IgD-negative memory B cell (primary cell): Measurements from ENCODE around the gene PNLIP. TPM values are rescaled to one million over a fixed set of nuclear protein-coding genes. Genes with fewer than 3 reads are reported as not detected.

Experiments used
- H3K27ac Mint-ChIP-seq, 3 donors: one replicate each; pipeline ENCODE4 v1.8.0; 2020 to 2022; ENCODE audit warnings: mild to moderate bottlenecking in 3 of 3, mixed read lengths in 3 of 3, moderate library complexity in 1 of 3
- H3K27me3 Mint-ChIP-seq: one replicate; pipeline ENCODE4 v1.8.0; 2021; ENCODE audit warnings: mixed read lengths
- H3K36me3 Mint-ChIP-seq: one replicate; pipeline ENCODE4 v1.8.0; 2020; ENCODE audit warnings: mild to moderate bottlenecking, mixed read lengths
- H3K4me1 Mint-ChIP-seq, 3 donors: one replicate each; pipeline ENCODE4 v1.8.0; 2020 to 2022; ENCODE audit warnings: mixed read lengths in 3 of 3, mild to moderate bottlenecking in 1 of 3
- H3K4me3 Mint-ChIP-seq, 4 donors: one replicate each; pipeline ENCODE4 v1.8.0; 2020 to 2022; ENCODE audit warnings: mild to moderate bottlenecking in 4 of 4, mixed read lengths in 4 of 4, moderate library complexity in 3 of 4
- H3K9me3 Mint-ChIP-seq, 3 donors: one replicate each; pipeline ENCODE4 v1.8.0; 2020 to 2021; ENCODE audit warnings: mixed read lengths in 3 of 3, mild to moderate bottlenecking in 1 of 3
- polyA plus RNA-seq: library from polyadenylated mRNA; unstranded; fragments of 300-500 nt; fragmentation: Illumina TruSeq; gene quantifications from one replicate; pipeline ENCODE4 v1.2.3, GENCODE V29; 2021

Gene PNLIP
- polyA plus RNA-seq, 1 donor from 2014 or later: not detected

DNA sequence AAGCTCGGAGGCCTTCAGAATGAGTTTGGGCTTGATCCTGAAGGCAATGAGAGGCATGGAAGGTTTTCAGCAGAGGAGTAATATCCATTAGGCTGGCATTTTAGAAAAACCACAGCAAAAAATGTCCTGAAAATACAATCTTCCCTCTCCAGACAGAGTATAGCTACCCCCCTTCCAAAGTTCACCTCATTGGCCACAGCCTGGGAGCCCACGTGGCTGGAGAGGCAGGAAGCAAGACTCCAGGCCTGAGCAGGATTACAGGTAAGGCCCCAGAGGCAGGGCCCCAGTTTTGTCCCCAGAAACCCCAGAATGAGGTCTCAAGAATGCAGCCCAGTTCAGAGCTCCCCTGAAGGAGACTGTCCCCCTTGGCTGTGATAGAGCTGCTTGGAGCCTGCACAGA lies 50.3 kb downstream of the PNLIP start:
- H3K4me1 Mint-ChIP-seq: peaks cover 0 to 2% (median 0%) of the 10 kb centered on the region in 3 donors
- no peak overlapping the region for H3K4me3 Mint-ChIP-seq
- H3K36me3 Mint-ChIP-seq: no peaks in the 10 kb centered on the region
- no peaks in the 10 kb centered on the region for H3K27me3 Mint-ChIP-seq
- peaks cover 0 to 2% (median 0%) of the 10 kb centered on the region in 3 donors for H3K9me3 Mint-ChIP-seq
- H3K27ac Mint-ChIP-seq: no peak overlapping the region

DNA sequence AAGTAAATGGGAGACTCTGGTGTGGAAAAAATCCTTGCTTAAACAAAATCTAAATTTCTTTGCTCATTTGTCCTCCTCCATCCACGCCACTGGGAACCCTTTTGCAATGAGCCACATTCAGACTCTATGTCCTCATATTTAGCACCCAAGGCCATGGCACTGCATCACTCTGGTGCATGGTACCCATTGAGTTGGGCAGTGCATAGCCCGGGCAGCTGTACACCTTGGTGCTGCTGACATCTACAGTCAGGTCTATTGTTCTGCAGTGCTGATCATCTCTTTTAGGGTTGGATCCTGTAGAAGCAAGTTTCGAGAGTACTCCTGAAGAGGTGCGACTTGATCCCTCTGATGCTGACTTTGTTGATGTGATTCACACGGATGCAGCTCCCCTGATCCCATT lies 51.8 kb downstream of the PNLIP start:
- Mint-ChIP-seq H3K36me3 (no peaks in the 10 kb centered on the region), H3K4me3 (no peak overlapping the region), H3K27me3 (no peaks in the 10 kb centered on the region), H3K4me1 (peaks cover 0 to 2% (median 0%) of the 10 kb centered on the region in 3 donors), H3K9me3 (peaks cover under 1 to 5% (median 1%) of the 10 kb centered on the region in 3 donors), H3K27ac (peak overlapping the region in 1 of 3 donors; percentile 54)

GRCh38 chr10:116598329-116598728 lies 52.6 kb downstream of the PNLIP start:
- Mint-ChIP-seq H3K36me3 (no peaks in the 10 kb centered on the region), H3K27ac (no peak overlapping the region), H3K4me1 (peaks cover 0 to 2% (median 0%) of the 10 kb centered on the region in 3 donors), H3K4me3 (no peak overlapping the region), H3K9me3 (peaks cover 2 to 6% (median 4%) of the 10 kb centered on the region in 3 donors), H3K27me3 (no peaks in the 10 kb centered on the region)

GRCh38 chr10:116599991-116600390 lies 54.3 kb downstream of the PNLIP start:
- H3K4me1 Mint-ChIP-seq: peaks cover 0 to 2% (median 0%) of the 10 kb centered on the region in 3 donors

GRCh38 chr10:116602648-116603400 lies 57.1 kb downstream of the PNLIP start:
- peaks cover 3 to 5% (median 4%) of the 10 kb centered on the region in 3 donors for H3K9me3 Mint-ChIP-seq

More at GRCh38 chr10:116599991-116600390, 54.3 kb downstream of the PNLIP start:
- no peak overlapping the region for H3K4me3 Mint-ChIP-seq
- H3K27ac Mint-ChIP-seq: no peak overlapping the region
- H3K36me3 Mint-ChIP-seq: no peaks in the 10 kb centered on the region
- peaks cover 2 to 6% (median 4%) of the 10 kb centered on the region in 3 donors for H3K9me3 Mint-ChIP-seq
- H3K27me3 Mint-ChIP-seq: no peaks in the 10 kb centered on the region

DNA sequence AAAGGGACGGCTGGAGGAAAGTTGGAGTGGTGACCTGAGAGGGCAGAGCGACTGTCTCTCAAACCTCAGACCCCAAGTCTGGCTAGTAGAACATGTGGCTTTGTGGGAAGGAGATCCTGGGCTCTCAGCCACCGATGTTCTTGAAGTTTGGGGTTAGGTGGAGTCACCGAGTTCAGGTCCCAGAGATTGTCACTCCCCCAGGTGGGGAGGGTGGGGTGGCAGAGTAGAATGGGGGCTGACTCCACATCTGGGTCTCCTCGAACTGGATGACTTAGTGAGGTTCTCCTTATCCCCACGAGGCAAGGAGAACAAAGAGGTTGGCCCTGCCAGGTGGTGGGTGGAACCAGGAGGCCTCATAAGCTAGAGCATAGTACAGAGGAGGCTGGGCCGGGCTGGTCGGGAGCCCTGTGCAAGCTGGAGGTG lies 60.3 kb downstream of the PNLIP start:
- H3K27me3 Mint-ChIP-seq: peaks cover 15% of the 10 kb centered on the region
- H3K36me3 Mint-ChIP-seq: no peaks in the 10 kb centered on the region
- H3K4me3 Mint-ChIP-seq: no peak overlapping the region
- peaks cover 4 to 5% (median 5%) of the 10 kb centered on the region in 3 donors for H3K9me3 Mint-ChIP-seq
- no peak overlapping the region for H3K27ac Mint-ChIP-seq
- peaks cover 0 to 4% (median 0%) of the 10 kb centered on the region in 3 donors for H3K4me1 Mint-ChIP-seq

More at GRCh38 chr10:116602648-116603400, 57.1 kb downstream of the PNLIP start:
- Mint-ChIP-seq H3K4me1 (peaks cover 0 to 2% (median 0%) of the 10 kb centered on the region in 3 donors), H3K4me3 (no peak overlapping the region), H3K36me3 (no peaks in the 10 kb centered on the region), H3K27me3 (peaks cover 8% of the 10 kb centered on the region), H3K27ac (no peak overlapping the region)

DNA sequence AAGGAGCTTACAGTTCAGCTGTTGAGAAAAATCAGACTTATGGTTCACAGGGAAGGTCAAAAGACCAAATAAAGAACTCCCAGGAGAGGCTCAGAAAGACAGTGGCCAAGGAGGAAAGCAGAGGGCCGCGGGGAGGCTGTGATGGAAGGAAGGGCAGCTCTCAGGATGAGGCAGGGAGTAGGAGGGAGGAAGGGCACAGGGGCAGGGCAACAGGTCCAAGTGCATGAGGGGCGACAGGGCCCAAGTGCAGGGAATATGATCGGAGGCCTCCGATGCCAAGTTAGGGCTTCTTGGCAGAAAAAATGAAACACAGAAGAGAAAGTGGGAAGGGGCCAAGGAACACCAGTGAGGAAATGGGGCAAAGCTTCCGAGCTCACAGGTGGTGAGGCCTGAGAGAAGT lies 61.6 kb downstream of the PNLIP start:
- Mint-ChIP-seq H3K36me3 (no peaks in the 10 kb centered on the region), H3K27ac (no peak overlapping the region), H3K4me3 (no peak overlapping the region), H3K27me3 (peaks cover 15% of the 10 kb centered on the region), H3K9me3 (peaks cover 4 to 7% (median 6%) of the 10 kb centered on the region in 3 donors), H3K4me1 (peaks cover 0 to 4% (median 0%) of the 10 kb centered on the region in 3 donors)

DNA sequence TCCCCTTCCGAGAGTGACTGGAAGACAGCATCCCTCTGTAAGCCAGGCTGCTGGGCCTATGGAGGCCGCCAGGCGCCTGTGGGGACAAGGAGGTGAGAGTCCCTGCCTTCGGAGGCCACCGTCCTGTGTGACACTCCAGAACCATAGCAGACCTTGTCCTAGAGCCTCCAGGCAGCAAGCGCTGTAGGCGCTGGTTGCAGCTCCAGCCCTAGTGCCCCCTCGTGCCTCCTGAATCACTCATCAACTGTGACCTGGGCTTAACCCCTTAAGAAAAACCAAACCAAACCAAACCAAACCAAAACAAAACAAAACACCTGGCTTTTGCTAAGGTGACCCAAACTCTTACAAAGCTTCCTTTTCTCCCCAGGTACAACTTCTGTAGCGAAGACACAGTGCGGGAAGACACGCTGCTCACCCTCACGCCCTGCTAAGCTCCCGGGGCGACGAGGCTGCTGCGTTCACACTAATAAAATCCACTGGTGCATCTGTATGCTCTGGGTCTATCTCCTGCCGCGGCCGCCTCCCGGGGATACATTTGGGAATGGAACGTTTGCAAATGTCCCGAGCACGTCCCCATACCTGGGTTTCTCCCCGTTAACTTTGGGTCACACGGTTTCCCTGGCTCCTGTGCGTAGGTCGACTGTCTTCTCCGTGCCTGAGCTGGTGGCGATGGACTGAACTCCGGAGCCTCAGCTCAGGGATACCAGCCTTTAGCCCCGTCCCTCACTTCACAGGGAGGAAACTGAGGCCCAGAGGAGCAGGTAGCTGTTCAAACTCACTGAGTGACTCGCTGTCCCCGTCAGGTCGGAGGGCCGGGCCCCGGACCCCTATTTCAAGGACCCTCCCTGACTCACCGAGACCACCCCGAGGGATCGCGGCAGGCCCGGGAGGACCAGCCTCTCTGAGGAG lies 63.2 kb downstream of the PNLIP start:
- Mint-ChIP-seq H3K27me3 (peaks cover 15% of the 10 kb centered on the region), H3K9me3 (peaks cover 0 to 5% (median 3%) of the 10 kb centered on the region in 3 donors), H3K36me3 (no peaks in the 10 kb centered on the region), H3K4me3 (no peak overlapping the region), H3K4me1 (peaks cover 0 to 4% (median 0%) of the 10 kb centered on the region in 3 donors), H3K27ac (no peak overlapping the region)

- Mint-ChIP-seq H3K36me3 (no peaks in the 10 kb centered on the region), H3K9me3 (peaks cover 0 to 5% (median 3%) of the 10 kb centered on the region in 3 donors), H3K27me3 (peaks cover 15% of the 10 kb centered on the region), H3K4me1 (peaks cover 0 to 4% (median 0%) of the 10 kb centered on the region in 3 donors), H3K27ac (no peak overlapping the region), H3K4me3 (no peak overlapping the region)
Observed at GRCh38 chr10:116610443-116611152, 64.9 kb downstream of the PNLIP start.

DNA sequence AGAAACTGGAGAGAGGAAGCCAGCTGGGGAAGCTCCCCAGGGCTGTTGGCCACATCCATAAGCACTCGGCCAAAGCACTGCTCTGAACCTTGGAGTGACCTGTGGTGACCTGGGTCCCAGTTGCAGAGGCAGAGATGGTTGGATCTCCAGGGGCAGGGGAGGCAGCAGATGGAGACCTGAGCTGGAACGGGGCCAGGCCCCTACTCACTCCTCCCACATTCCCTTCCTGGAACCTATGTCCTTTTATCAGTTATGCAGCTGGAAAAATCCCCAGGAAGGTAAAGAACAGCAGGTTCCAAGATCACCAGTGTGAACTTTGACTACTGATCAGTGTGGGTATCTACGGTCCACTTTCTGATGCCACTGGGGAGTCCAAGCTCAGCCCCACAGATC lies 65.4 kb downstream of the PNLIP start:
- Mint-ChIP-seq H3K4me3 (no peak overlapping the region), H3K27ac (no peak overlapping the region), H3K4me1 (peaks cover 0 to 4% (median 0%) of the 10 kb centered on the region in 3 donors), H3K36me3 (no peaks in the 10 kb centered on the region), H3K27me3 (peaks cover 11% of the 10 kb centered on the region), H3K9me3 (peaks cover 0 to 5% (median 3%) of the 10 kb centered on the region in 3 donors)

- H3K27me3 Mint-ChIP-seq: peaks cover 8% of the 10 kb centered on the region
- H3K4me3 Mint-ChIP-seq: no peak overlapping the region
- H3K9me3 Mint-ChIP-seq: peaks cover 0 to 3% (median 3%) of the 10 kb centered on the region in 3 donors
- H3K27ac Mint-ChIP-seq: no peak overlapping the region
- no peaks in the 10 kb centered on the region for H3K36me3 Mint-ChIP-seq
- peaks cover 0 to 4% (median 0%) of the 10 kb centered on the region in 3 donors for H3K4me1 Mint-ChIP-seq
Observed at GRCh38 chr10:116612107-116612769, 66.5 kb downstream of the PNLIP start.

DNA sequence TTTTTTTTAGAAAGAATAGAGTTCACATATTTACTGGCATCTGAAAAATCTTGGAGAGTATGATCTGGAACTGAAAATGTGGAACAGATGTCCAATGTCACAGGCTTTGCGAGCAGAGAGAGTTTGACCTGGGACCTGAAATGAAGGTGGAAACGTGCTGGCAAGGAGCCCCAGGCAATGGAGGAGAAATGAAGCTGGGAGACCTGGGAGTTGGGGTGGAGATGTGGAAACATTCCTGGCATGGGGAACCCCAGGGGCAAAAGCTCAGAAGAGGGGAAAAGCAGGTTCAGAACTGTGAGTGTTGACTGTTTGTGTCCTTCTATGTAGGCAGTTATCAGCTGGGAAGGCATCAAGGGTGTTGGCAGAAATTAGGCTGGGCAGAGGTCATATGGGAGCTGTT lies 67.7 kb downstream of the PNLIP start:
- Mint-ChIP-seq H3K27ac (peak overlapping the region in 1 of 3 donors; percentile 32), H3K9me3 (peaks cover 0 to 3% (median 1%) of the 10 kb centered on the region in 3 donors), H3K36me3 (no peaks in the 10 kb centered on the region), H3K27me3 (peaks cover 5% of the 10 kb centered on the region), H3K4me3 (no peak overlapping the region), H3K4me1 (peaks cover 0 to 4% (median 0%) of the 10 kb centered on the region in 3 donors)

GRCh38 chr10:116614796-116615195 lies 69.1 kb downstream of the PNLIP start:
- H3K4me3 Mint-ChIP-seq: no peak overlapping the region
- H3K27ac Mint-ChIP-seq: no peak overlapping the region
- H3K9me3 Mint-ChIP-seq: peaks cover 0 to 3% (median 1%) of the 10 kb centered on the region in 3 donors
- no peaks in the 10 kb centered on the region for H3K36me3 Mint-ChIP-seq
- H3K4me1 Mint-ChIP-seq: peaks cover 0 to 4% (median 0%) of the 10 kb centered on the region in 3 donors
- H3K27me3 Mint-ChIP-seq: peaks cover 2% of the 10 kb centered on the region

DNA sequence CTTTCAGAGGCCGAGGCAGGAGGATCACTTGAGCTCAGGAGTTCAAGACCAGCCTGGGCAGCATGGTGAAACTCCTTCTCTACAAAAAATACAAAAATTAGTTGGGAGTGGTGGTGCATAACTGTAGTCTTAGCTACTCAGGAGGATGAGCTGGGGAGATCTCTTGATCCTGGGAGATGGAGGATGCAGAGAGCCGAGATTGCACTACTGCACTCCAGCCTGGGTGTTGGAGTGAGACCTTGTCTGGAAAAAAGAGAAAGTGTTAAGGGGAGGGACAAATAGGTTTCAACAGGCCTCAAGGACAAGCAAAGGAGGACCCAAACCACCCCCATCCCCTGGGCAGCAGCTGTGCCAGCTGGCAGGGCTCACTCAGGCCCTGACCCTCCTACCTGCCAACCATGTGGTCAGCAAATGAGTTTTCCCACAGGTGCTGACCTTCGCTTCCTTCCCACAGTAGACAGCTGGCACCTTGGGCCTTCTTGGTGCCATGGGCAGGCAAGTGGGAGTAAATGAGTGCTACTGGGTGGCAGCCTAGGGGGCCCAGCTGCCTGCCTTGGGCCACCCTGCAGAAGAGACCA lies 69.6 kb downstream of the PNLIP start:
- Mint-ChIP-seq H3K27me3 (no peaks in the 10 kb centered on the region), H3K4me1 (peaks cover 0 to 4% (median 0%) of the 10 kb centered on the region in 3 donors), H3K9me3 (peaks cover 0 to 3% (median 1%) of the 10 kb centered on the region in 3 donors), H3K27ac (no peak overlapping the region), H3K4me3 (no peak overlapping the region), H3K36me3 (no peaks in the 10 kb centered on the region)
